SK-N-SH treated with all-trans-retinoic acid at 6 μM for 48 hours (cell line): Measurements from ENCODE around the gene PARP3.

ENCODE experiments used
- PATZ1 ChIP-seq: fragments of 250-450 bp; sonication (Bioruptor Pico); IDR thresholded peaks from 2 replicates; pipeline ENCODE4 v1.8.0; 2020; ENCODE audit warnings: mild to moderate bottlenecking, moderate library complexity, borderline replicate concordance
- SNAI2 ChIP-seq: fragments of 250-450 bp; sonication (Bioruptor Pico); IDR thresholded peaks from 2 replicates; pipeline ENCODE4 v1.5.0; 2020; ENCODE audit warnings: mild to moderate bottlenecking, moderate library complexity
- TOX ChIP-seq: fragments of 250-450 bp; sonication (Bioruptor Pico); IDR thresholded peaks from 2 replicates; pipeline ENCODE4 v1.8.0; 2021; ENCODE audit warnings: mild to moderate bottlenecking, moderate library complexity, borderline replicate concordance
- ZFP3 ChIP-seq: fragments of 250-450 bp; sonication (Bioruptor Pico); IDR thresholded peaks from 2 replicates; pipeline ENCODE4 v1.5.0; 2020; ENCODE audit warnings: mild to moderate bottlenecking, moderate library complexity
- ZNF565 ChIP-seq: fragments of 450-650 bp; formaldehyde crosslinking; conservative IDR thresholded peaks from 2 replicates; pipeline ENCODE4 v1.5.0; 2020; ENCODE audit warnings: low read depth, mild to moderate bottlenecking, moderate library complexity
- ZNF8 ChIP-seq: fragments of 450-650 bp; formaldehyde crosslinking; IDR thresholded peaks from 2 replicates; pipeline ENCODE4 v1.5.0; 2020; ENCODE audit warnings: mild to moderate bottlenecking, moderate library complexity

- no peak for TF ChIP-seq PATZ1 (CRISPR knock-in tag)
- no peak for TF ChIP-seq TOX (CRISPR knock-in tag)
- TF ChIP-seq ZFP3 (CRISPR knock-in tag): no peak
- TF ChIP-seq ZNF8 (CRISPR knock-in tag): no peak
- no peak for TF ChIP-seq SNAI2 (CRISPR knock-in tag)
- no peak for TF ChIP-seq ZNF565 (CRISPR knock-in tag)
These were observed 34.1 kb upstream of the PARP3 start for GRCh38 chr3:51908026-51908425.
